Stimulated activated CD8-positive, alpha-beta memory T cell treated with anti-CD3 and anti-CD28 coated beads, Interleukin-15, amount 100 ng/mL, for 4 hours (primary cell): ENCODE data around the gene METTL13.

Source experiments
- DNase-seq, 2 donors: peaks; one replicate each; pipeline ENCODE4 v3.0.0-alpha.2; 2020; ENCODE audit warnings: low read depth in 2 of 2

The METTL13 gene

GRCh38 chr1:171781176-171781875 lies at the start of gene METTL13:
METTL13 (plus strand) TSS chr1:171781660; CDS start chr1:171781968, 308 bp downstream.
- peak; percentile 97 for DNase-seq

GRCh38 chr1:171736196-171736595 lies 45.3 kb upstream of the METTL13 start:
- no peak for DNase-seq

- DNase-seq, result no peak
These were observed 42.5 kb upstream of the METTL13 start for GRCh38 chr1:171738911-171739310.

GRCh38 chr1:171739656-171740055 lies 41.8 kb upstream of the METTL13 start:
- no peak for DNase-seq

GRCh38 chr1:171740356-171740863 lies 41.0 kb upstream of the METTL13 start:
- no peak for DNase-seq

GRCh38 chr1:171740987-171741871 lies 40.2 kb upstream of the METTL13 start:
- DNase-seq, result peak in 1 of 2 donors; percentile 5

- DNase-seq, result peak; percentile 66 to 77
These were observed 39.4 kb upstream of the METTL13 start, which contains the start of gene VAMP4 for GRCh38 chr1:171741872-171742576. VAMP4 (minus strand) TSS chr1:171742065; CDS start chr1:171738414, 3,651 bp downstream.

- DNase-seq, result no peak
These were observed 38.9 kb upstream of the METTL13 start for GRCh38 chr1:171742577-171742922.

- DNase-seq, result no peak
These were observed 38.2 kb upstream of the METTL13 start for GRCh38 chr1:171743081-171743870.

- DNase-seq, result no peak
These were observed 36.5 kb upstream of the METTL13 start for GRCh38 chr1:171744986-171745385.

- no peak for DNase-seq
These were observed 32.8 kb upstream of the METTL13 start for GRCh38 chr1:171748651-171749050.

- DNase-seq, result no peak
These were observed 30.2 kb upstream of the METTL13 start for GRCh38 chr1:171751221-171751620.

GRCh38 chr1:171753182-171753581 lies 28.3 kb upstream of the METTL13 start:
- DNase-seq, result no peak

GRCh38 chr1:171753685-171754352 lies 27.6 kb upstream of the METTL13 start:
- DNase-seq, result no peak

- no peak for DNase-seq
These were observed 27.1 kb upstream of the METTL13 start for GRCh38 chr1:171754353-171754705.

- no peak for DNase-seq
These were observed 26.5 kb upstream of the METTL13 start for GRCh38 chr1:171754971-171755370.

GRCh38 chr1:171756856-171757255 lies 24.6 kb upstream of the METTL13 start:
- no peak for DNase-seq

- DNase-seq, result no peak
These were observed 23.4 kb upstream of the METTL13 start for GRCh38 chr1:171758011-171758410.

GRCh38 chr1:171762143-171762563 lies 19.3 kb upstream of the METTL13 start:
- no peak for DNase-seq

- DNase-seq, result no peak
These were observed 17.7 kb upstream of the METTL13 start for GRCh38 chr1:171763764-171764163.

GRCh38 chr1:171769171-171769570 lies 12.3 kb upstream of the METTL13 start:
- no peak for DNase-seq
